GM23248 (cell line): ENCODE data around the gene SPNS1.

Experiments used
- EZH2 ChIP-seq: fragments of 200-600 bp; sonication (generic); IDR thresholded peaks from 2 replicates; pipeline ENCODE4 v1.6.1; 2018; ENCODE audit warnings: antibody characterized with exemption, mild to moderate bottlenecking; ENCODE audit not compliant: insufficient read depth, poor library complexity, severe bottlenecking
- EZH2phosphoT487 ChIP-seq: fragments of 200-600 bp; sonication (generic); IDR thresholded peaks from 2 replicates; pipeline ENCODE4 v1.6.1; 2018; ENCODE audit warnings: antibody characterized with exemption, moderate library complexity, mild to moderate bottlenecking, low read depth; ENCODE audit not compliant: insufficient read depth

DNA sequence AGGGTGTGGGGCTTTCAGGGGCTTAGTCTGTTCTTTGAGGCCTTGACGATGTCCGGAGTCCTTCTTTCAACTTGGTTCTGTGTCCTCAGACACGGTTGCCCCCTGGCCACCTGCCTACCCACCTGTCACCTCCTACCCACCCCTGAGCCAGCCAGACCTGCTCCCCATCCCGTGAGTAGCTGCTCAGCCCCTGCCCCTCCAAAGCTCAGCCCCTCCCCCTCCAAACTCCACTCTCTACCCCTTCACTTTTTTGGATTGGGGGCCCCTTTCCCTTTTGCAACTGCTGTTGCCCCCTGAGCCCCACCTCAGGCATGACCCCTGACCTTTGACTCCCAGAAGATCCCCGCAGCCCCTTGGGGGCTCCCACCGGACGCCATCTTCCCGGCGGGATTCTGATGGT is 11.5 kb downstream of the SPNS1 start:
- TF ChIP-seq EZH2 (no peak), EZH2phosphoT487 (no peak)
